GM12872 (cell line): Measurements from ENCODE around the gene MYO1C.

Experiments used
- CTCF ChIP-seq: IDR thresholded peaks from 3 replicates; pipeline ENCODE4 v1.5.1; 2011; ENCODE audit warnings: low read depth, mild to moderate bottlenecking, low read length, moderate library complexity; ENCODE audit not compliant: insufficient read depth

The MYO1C gene

GRCh38 chr17:1512351-1512750 lies 19.9 kb upstream of the MYO1C start:
- no peak for TF ChIP-seq CTCF

GRCh38 chr17:1511756-1512321 lies 19.4 kb upstream of the MYO1C start:
- no peak for TF ChIP-seq CTCF

GRCh38 chr17:1511290-1511689 lies 18.8 kb upstream of the MYO1C start:
- no peak for TF ChIP-seq CTCF

- TF ChIP-seq CTCF = no peak
Measured at GRCh38 chr17:1509290-1509881, 16.9 kb upstream of the MYO1C start.

GRCh38 chr17:1506649-1507267 lies 14.3 kb upstream of the MYO1C start:
- TF ChIP-seq CTCF = no peak

- TF ChIP-seq CTCF = no peak
Measured at GRCh38 chr17:1505586-1505985, 13.1 kb upstream of the MYO1C start.

- TF ChIP-seq CTCF = no peak
Measured at GRCh38 chr17:1504866-1505265, 12.4 kb upstream of the MYO1C start.
